SW480 (cell line): ENCODE data around the gene SEMA3C.

Experiments
- DNase-seq: peaks from one replicate; pipeline ENCODE4 v3.0.0-alpha.2; 2016; ENCODE audit warnings: low spot score

Gene SEMA3C

DNA sequence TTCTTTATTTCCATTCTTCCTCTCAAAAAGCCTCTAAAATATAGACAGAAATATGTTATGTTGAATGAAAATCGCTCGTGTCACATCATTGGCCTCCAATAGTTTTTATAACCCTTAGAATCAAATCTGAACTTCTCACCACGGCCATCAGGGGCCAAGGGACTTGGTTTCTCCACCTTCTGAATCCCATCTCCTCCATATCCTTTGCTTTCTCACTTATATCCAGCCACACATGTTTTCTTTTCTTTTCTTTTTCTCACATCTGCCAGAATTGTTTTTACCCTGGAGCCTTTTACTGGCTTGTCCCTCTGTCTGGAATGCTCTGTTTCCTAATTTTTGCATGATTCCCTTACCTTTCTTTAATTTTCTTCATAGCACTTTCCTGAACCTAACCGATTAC lies 184.8 kb downstream of the SEMA3C start:
- DNase-seq: no peak

DNA sequence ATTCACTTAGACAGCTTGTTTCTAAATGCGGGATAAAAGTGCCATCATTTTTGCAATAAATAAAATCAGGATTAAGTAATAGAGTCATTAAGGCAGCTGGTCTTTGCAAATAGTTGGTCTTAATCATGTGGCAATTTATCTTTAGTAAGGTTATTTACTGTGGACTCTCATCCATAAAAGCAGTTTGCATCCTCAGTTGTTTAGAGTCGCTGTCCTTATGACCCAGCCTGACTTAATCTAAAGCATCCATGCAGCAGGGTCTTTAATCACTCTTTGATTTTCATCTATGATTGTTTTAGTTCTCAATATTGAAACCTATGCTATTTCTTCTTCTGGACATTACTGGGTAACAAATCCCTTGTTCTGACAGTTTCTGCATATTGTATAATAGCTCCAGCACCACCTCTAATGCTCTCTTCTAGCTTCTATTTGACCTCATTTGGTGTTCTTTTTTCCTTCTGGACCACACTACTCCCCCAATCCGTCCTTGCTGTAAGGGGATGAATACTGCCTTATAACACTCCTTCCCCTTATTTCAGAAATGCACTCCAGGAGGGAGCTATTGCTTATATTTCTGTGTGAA lies 185.4 kb downstream of the SEMA3C start:
- no peak for DNase-seq

DNA sequence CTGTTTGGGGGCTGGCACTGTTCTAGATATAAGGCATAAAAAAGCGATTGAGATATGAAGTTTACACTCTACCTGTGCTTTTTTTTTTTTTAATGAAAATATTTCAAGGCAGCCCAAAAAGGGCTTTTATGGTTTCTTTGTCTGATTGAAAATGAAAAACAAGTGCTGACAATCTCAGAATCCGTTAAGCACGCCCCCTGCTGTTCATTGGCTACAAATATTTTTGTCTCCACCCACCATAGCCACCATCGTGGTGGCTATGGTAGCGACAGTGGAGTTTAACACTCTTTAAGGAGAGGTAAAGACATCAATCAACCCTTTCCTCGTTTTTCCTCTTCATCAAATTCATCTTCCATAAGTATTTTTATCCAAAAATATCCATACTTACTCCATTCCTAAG lies 186.2 kb downstream of the SEMA3C start:
- DNase-seq: no peak

DNA sequence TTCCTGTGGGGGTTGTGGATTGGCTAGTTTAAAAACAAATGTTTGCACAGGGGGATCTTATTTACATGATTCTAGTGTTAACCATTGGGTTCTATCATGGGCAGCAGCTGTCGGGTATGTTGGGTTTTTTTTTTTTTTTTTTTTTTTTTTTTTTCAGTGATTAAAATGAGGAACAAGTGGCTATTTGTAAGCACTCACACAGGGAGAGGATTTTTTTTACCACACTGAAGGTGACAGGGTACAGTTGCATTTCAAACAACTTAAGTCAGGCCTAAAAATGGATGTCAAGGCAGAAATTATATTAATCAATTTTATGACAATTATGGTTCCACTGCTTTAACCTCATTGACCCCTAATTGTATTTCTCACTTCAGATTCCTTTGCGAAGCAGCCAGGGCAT lies 187.6 kb downstream of the SEMA3C start:
- no peak for DNase-seq

DNA sequence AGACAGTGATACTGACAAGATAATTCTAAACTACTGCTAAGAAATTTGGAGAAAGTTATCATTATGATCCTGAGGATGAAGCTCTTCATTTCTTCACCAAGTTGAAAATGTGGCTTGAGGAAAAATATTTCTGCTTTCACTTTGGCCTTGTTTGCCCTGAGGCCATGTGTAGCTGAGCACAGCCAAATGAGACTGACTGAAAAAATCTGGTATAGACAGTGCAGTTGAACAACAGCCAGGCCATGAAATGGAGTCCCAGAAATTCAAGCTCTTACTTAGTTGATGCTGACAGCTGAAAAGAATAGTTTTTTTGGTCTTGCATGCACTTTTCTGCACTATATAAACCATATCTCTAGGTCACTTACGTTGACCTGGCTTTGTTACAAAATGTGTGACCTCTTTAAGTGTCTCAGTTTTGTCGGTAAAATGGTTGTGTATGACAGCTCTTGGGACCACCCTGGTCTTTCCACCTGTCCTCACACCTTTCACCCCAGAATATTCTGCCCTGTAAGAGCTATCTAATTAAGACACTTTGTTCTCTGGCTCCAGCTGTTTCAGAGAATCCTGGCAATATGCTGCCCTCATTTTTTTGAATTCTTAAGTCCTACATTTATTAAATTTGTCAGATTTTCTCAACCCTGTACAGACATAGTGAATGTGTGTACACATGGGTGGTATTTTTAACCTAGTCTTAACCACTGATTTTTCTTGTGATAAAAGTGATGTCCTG lies 189.1 kb downstream of the SEMA3C start:
- no peak for DNase-seq

DNA sequence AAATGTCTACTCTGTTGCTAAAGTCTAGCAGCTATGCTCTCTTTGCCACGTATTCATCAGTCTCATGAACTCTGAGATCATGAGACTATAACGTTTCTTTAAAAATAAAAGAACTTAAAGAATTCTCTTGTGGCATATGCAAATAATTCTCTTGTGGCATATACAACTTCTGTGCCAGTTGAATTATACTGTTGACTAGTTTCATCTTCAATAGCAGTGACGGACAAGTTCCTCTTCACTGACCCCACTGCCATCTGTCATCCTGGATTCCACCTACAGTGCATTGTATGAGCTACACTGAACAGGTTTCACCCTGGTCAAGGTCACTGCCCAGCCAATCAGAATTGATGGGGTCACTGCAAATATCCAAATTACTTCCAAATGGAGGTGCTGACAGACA lies 192.2 kb downstream of the SEMA3C start:
- no peak for DNase-seq

DNA sequence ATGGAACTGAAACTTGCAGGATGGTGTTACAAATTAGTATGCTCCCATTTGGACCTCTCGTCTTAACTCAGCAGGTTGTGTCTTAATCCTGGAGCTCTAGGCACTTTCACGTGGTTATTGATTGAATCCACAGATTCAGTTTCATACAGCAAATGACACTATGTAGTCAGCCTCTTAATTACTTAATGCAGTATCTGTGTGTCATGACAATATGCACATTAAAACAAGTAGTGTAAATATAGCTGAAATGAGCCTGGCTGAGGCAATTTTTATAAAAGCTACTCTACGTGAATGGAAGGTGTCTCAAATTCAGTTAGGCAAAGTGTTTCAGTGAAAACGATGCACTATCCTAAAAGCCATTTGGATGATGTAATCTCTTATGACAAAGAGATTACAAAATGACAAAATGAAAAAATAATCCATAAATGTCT lies 193.7 kb downstream of the SEMA3C start:
- no peak for DNase-seq

DNA sequence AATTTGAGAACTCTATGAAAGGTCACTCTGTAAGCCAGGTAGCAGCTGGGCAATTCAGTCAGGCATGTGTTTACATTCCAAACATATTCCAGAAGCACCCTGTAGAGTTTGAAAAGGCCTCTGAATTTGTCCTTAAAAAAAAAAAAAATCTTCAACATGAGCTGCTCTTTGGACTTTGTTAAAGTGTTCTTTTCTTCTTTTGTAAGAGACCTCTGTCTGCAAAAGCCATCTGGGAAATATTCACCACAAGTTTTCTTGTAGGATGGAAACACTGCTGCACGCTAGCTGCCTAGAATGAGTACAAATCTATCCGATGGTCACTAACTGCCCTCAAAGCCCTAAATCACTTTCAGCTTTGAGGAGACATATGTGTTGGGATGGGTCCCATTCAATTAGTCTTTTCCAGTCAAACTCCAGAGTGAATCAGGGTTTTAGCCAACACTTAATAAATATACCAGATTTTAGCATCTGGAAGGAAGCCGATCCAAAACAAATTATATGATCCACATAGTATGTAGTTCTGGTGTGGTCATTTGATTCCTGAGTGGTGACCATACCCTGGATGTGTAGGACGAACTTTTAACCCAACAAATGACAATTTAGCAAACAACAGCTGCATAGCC lies 194.5 kb downstream of the SEMA3C start:
- no peak for DNase-seq

DNA sequence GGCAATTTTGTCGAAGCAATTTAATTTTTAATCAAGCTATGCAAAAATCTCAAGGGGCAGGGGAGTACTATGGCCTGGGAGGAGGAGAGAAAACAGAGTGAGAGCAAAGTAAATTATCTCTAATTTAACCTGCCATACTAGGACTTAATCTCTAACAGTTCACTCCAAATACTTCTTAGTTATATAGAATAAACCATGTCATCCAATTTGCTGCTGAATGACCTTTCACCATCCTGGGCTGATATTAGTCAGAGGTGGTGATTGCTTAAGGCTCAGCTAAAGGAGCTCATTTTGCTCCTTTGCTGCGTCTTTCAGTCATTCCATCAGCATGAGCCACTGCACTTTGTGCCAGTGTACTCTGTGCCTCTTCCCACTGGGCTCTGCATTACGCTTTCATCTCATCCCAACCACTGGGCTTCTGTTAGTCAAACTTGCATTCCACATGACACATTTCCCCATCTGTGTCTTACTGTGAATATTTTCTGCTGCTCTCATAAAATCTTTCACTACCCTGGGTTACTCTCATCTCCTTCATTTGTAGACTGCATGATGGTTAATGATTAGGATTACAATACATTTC lies 196.1 kb downstream of the SEMA3C start:
- DNase-seq: no peak

DNA sequence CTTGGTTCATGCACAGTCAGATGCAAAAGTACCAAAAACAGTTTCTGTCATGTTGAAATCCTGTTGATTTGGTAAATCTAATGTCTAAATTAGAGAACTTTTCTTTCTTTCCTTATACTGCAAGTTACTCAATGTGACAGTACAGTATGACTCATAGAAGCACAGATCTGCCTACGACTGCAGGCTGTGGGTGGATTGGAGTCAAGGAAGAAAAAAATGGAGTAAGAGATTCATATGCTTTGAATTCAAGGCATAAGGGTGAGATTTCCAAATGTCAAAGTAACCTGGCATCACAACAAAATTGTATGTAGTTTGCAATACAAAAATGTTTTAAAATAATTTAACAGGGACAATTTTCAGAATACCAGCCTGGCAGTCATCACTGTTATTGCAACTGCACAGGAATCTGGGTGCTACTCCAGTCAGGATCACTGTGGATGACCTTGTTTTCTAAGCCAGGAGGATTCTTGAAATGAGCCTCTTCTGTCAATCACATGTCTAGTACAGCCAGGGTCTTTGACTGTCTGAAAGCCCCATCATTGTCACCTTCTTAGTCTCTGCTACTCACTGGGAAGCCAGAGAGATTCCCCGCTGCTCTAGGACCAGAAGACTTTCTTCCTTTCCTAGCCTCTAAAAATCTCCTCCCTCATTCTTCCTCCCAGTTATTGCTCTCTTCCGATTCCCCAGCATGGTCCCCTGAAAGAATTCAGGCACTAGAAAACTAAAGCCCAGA lies 196.8 kb downstream of the SEMA3C start:
- DNase-seq: peak; percentile 32

DNA sequence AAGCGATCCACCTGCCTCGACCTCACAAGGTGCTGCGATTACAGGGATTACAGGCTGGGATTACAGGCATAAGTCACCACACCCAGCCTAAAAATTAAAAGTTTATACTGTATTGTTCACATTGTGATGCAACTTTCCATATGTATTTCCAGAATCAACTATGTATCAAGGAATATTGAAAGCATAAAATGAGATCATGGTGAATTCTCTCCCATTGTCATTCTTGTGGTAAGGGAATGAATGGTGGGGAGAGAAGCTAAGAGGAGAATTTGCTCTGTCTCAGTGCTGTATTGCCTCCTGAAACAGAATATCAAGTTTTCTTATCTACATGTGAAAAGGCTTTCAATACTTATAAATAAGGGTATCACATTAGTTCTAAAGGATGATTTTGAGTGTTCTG lies 198.7 kb downstream of the SEMA3C start:
- no peak for DNase-seq

DNA sequence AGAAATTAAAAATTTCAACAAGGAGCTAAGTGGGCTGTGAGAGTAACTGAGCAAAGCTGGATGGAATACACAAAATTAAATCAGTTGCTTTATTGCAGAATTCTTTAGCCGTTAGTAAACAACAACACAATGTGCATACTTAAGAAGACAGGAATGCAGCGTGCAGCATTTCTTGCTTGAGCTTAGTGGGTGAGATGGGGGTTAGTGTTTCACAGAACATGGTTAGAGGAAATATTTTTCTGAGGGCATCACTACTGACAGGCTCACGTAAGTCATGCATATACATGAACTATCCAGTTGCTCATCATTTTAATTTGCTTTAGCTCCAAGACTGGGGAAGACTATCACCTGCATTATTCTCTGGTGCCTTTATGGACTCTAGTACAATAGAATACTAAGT lies 199.6 kb downstream of the SEMA3C start:
- no peak for DNase-seq

DNA sequence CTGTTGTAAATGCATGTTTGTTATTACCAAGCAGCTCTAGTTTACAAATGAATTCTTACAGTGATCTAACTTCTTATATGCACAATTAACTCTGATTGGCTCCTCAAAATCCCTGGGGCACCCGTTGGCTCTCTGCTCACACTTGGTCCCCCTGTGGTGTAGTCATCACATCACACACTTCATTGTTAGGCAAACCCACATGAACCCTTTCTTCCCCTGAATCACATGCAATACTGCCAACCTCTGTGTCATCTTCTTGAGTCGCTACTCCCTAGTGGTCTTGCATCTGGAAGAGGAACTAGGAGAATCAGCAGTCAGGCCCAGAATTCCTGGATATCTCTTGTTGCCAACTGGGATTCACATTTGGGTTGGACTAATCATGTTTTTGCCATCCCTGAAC lies 207.3 kb downstream of the SEMA3C start:
- DNase-seq: no peak

DNA sequence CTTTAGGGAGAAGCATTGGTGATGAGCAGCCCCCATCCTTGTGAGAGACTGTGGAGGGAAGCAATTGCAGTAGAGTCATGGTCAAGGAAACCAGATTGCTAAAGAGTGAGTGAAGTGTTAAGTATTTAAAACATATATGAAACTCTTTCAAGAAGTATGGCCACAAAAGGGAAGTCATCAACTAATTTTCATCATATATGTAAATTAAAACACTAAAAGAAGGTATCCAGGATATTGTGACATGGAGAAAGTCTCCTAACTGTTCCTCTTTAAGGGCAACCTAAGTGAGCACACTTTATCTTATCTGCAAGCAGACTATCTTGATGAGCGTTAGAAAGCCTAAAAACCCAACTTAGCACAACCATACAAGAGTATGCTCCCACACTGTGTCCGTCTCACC lies 210.7 kb downstream of the SEMA3C start:
- no peak for DNase-seq

DNA sequence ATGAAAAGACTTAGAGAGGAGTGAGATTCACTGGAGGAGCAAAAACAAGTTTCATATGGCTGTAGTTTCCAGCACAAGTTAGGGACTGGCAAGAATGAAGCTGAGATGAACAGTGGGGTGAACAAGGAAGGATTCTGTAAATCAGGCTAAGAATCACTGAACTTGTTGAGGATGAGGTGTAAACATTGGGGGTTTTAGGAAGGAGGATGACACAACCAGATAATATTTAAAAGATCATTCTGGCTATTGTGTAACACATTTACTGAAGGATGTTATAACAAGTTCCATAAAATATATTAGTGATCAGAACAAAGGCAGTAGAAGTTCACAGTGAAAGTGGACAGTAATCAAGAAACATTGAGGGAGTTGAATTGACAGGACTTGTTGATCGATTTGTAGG lies 211.5 kb downstream of the SEMA3C start:
- DNase-seq: no peak

DNA sequence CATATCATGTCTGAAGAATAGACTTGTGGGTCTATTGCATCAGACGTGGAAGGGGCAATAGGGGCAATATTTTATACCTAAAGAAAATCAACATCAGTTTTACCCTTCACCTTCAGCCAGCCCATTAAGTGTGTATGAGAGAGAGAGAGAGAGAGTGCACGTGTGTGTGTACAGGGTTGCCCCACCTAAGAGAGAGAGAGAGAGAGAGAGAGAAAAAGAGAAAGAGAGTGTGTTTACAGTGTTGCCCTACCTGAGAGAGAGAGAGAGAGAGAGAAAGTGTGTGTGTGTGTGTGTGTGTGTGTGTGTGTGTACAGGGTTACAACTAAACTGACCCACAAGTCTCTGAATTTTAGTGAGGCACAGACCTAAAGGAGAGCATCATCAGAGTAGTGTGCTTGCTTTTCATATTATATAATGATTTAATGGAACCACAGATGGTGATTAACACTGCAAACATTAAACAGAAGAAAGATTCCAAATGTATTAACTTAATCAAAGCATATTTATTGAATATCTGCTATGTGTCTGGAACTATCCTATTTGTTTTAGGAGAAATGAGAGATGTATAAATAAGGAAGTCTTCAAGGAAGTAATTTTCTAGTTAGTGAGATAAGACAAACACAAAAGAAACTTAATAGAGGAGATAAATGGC lies 213.6 kb downstream of the SEMA3C start:
- DNase-seq: no peak

DNA sequence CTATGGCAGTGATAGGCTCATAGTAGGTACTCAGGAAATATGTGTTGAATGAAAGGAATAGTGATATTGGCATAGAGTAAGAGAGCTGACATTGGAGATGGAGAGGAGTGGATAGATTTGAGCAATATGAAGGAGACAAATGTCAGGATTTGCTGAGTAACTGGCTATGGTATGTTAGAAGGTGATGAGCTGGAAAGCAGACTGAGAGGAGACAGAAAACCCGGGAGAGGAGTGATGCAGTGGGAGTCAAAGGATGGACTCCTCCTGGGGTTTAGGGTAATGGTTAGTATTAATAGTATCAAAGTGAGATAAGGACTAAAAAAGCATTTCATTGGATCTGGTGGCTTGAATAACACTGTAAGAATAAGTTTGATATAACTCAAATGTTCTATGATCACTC lies 215.6 kb downstream of the SEMA3C start:
- DNase-seq: no peak

DNA sequence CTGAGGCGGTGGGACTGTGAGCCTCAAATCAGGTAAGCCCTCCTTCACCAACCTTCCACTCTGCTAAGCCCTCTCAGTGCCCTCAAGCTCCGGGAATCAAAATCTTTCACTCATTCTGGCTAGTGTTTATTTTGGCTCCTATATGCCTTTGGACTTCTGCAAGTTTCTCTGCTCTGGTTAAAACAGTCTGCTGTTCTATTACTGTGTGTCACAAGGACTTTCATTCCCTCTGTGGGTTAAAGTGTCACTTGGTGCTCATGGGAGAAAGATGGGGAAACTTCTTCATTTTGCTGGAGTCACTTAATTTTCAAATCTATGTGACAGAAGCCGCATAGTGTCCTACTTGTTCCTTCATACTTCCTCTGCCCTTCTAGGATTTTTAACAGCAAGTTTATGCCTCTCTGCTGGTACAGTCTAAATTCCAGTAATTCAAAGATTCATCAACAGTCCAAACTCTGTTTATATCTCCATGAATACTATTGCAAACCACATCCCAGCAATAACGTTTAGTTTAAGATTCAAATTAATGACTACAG lies 219.1 kb downstream of the SEMA3C start:
- no peak for DNase-seq

DNA sequence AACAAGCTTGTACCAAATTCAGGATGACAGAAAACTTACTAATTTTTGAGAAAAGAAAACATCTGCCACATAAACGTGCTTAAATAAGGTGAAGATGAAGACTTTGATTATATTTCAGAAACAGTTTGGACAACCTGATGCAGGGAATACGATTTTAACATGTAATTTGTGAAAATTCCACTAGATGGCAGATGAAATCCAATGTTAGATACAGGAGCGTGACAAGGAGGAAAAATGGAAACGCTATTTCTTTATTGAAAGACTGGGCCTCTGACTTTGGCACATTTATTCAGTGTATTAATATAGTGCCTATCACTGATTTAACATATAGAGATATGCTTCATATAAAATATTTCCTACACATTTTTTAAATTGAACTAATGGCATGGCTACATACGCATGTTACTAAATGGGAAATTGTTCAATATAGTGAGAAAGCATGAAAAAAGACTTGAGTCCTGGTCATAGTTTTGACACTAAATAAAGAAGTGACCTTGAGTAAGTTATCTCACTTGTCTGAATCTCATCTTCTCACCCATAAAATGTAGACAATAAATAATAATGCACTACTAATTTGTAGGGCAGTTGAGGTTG lies 219.7 kb downstream of the SEMA3C start:
- DNase-seq: peak; percentile 72
